ENCODE measurements around the gene IPO7. TPM values are rescaled to one million over a fixed set of nuclear protein-coding genes. Genes with fewer than 3 reads are reported as not detected.

Gene IPO7
- total and polyA plus RNA-seq, 10 of the 15 experiments (the other 5 are each of a cell fraction or from before 2014, with no cell fraction given) = 5.0 to 51.4 (median 30.6) TPM

- no peak for TF ChIP-seq ZNF274 (IDR thresholded peaks at IDR 0.05; ENCODE audit: insufficient read depth, insufficient read length)
- peak; percentile 59 for TF ChIP-seq RELA (IDR thresholded peaks at IDR 0.05; ENCODE audit: borderline replicate concordance, partially characterized antibody)
- TF ChIP-seq ZSCAN29 (IDR thresholded peaks at IDR 0.05) = no peak
- no peak for TF ChIP-seq CUX1 (IDR thresholded peaks at IDR 0.05; ENCODE audit: insufficient replicate concordance, low read depth, low read length)
- TF ChIP-seq ELK1 (IDR thresholded peaks at IDR 0.05; ENCODE audit: low read depth, low read length) = 0 out of 2 replicates have a peak, but pooled peaks have one; percentile 46
- no peak for TF ChIP-seq ZBTB11 (CRISPR knock-in tag; IDR thresholded peaks at IDR 0.05)
- TF ChIP-seq FOS (IDR thresholded peaks at IDR 0.05; ENCODE audit: borderline replicate concordance, extremely low read depth, insufficient read length) = peak; percentile 71
- no peak for TF ChIP-seq CEBPB (IDR thresholded peaks at IDR 0.05; ENCODE audit: borderline replicate concordance in 1 of 2, low read depth in 2 of 2, low read length in 2 of 2)
- no peak for TF ChIP-seq STAT3 (IDR thresholded peaks at IDR 0.05; ENCODE audit: low read depth, low read length)
- no peak for TF ChIP-seq CHD4 (IDR thresholded peaks at IDR 0.05)
- TF ChIP-seq NBN (IDR thresholded peaks at IDR 0.05) = peak; percentile 94
- no peak; the same call in 1 of the 2 replicates for TF ChIP-seq JUND (IDR thresholded peaks at IDR 0.05; ENCODE audit: low read depth, low read length)
- no peak for TF ChIP-seq BMI1 (IDR thresholded peaks at IDR 0.05; ENCODE audit: borderline replicate concordance)
- TF ChIP-seq USF2 (IDR thresholded peaks at IDR 0.05; ENCODE audit: borderline replicate concordance, low read depth, low read length) = no peak
- TF ChIP-seq PML (IDR thresholded peaks at IDR 0.05; ENCODE audit: low read length) = peak; percentile 79; the same call in 1 of the 2 replicates
- peak; percentile 97 for TF ChIP-seq YY1 (IDR thresholded peaks at IDR 0.05; ENCODE audit: low read depth, low read length)
- TF ChIP-seq MTA2 (IDR thresholded peaks at IDR 0.05; ENCODE audit: low read depth) = no peak
- TF ChIP-seq ETV6 (conservative IDR thresholded peaks at IDR 0.05 in 1 of 2, IDR thresholded peaks at IDR 0.05 in 1 of 2; ENCODE audit: borderline replicate concordance in 1 of 2, low read depth in 1 of 2) = 0 out of 4 replicates have a peak, but pooled peaks of 1 of the 2 experiments have one; percentile 36
- no peak for TF ChIP-seq NFIC (IDR thresholded peaks at IDR 0.05; ENCODE audit: low read depth, low read length)
These were observed 76.0 kb downstream of the IPO7 start, which contains the start of gene ZNF143 (continued) for GRCh38 chr11:9460322-9461062.

All from GM12878 (cell line).